GM12878 (cell line): ENCODE results near the gene FOXB1. TPM values are rescaled to one million over a fixed set of nuclear protein-coding genes. Genes with fewer than 3 reads are reported as not detected.

Source experiments
- ATAC-seq: fragments of 200-7000 bp; cut with Tn5 transposase; 3 replicates; pipeline ENCODE4 v1.9.1; 2020; ENCODE audit warnings: mild to moderate bottlenecking, moderate library complexity
- BruUV-seq: library from RNA; stranded (reverse); fragments of 400-500 nt; replicated peaks from 2 replicates; lab custom pipeline; 2021; lab: Mats Ljungman, UMichigan
- CTCF ChIA-PET: fragments of 300-600 bp; sonication (Branson Sonifier 250); formaldehyde crosslinking; extraction: SDS; loops from one replicate; lab custom pipeline; 2021; ENCODE audit warnings: inconsistent platforms; lab: Yijun Ruan, JAX
- POLR2A ChIA-PET: fragments of 350-600 bp; formaldehyde crosslinking; extraction: SDS; loops from one replicate; lab custom pipeline; 2021; ENCODE audit warnings: inconsistent platforms; lab: Charles Lee
- RAD21 ChIA-PET: fragments of 300-600 bp; sonication (Branson Sonifier 250); formaldehyde crosslinking; loops from one replicate; lab custom pipeline; 2023; ENCODE audit warnings: antibody characterized with exemption; ENCODE audit not compliant: unreplicated experiment; lab: Charles Lee
- SMC1A ChIA-PET: fragments of 300-600 bp; sonication (Branson Sonifier 250); formaldehyde crosslinking; loops from one replicate; lab custom pipeline; 2023; ENCODE audit not compliant: unreplicated experiment, uncharacterized antibody; lab: Charles Lee
- DNase-seq: peaks from one replicate; pipeline ENCODE4 v3.0.0-alpha.2; 2011; ENCODE audit warnings: low read depth, low spot score
- FAIRE-seq: peaks from 3 replicates; lab custom pipeline; 2011; peaks lifted over from hg19 to GRCh38; lab: Jason Lieb, UNC
- H2AFZ ChIP-seq: 2 replicates; pipeline ENCODE4 v1.6.0; 2011; ENCODE audit warnings: low read depth, low read length, control low read depth; ENCODE audit not compliant: control insufficient read depth
- H3K27ac ChIP-seq: 2 replicates; pipeline ENCODE4 v1.5.1; 2011; ENCODE audit warnings: control low read depth; ENCODE audit not compliant: control insufficient read depth, insufficient read depth
- H3K27me3 ChIP-seq, 2 experiments: replicated peaks in 1 of 2; 2 replicates each; pipeline versions ENCODE4 v1.6.0 to v1.6.1; 2011; ENCODE audit warnings: low read length in 1 of 2; ENCODE audit not compliant: control insufficient read depth in 2 of 2, insufficient read depth in 2 of 2
- H3K36me3 ChIP-seq, 2 experiments: 2 replicates each; pipeline ENCODE4 v1.5.1; 2011; ENCODE audit warnings: low read length in 1 of 2; ENCODE audit not compliant: control insufficient read depth in 2 of 2, insufficient read depth in 2 of 2
- H3K4me1 ChIP-seq: 2 replicates; pipeline ENCODE4 v1.6.1; 2011; ENCODE audit warnings: mild to moderate bottlenecking, low read length, moderate library complexity, mixed read lengths; ENCODE audit not compliant: control insufficient read depth, insufficient read depth
- H3K4me2 ChIP-seq: 2 replicates; pipeline ENCODE4 v1.6.0; 2011; ENCODE audit warnings: control low read depth; ENCODE audit not compliant: control insufficient read depth, insufficient read depth
- H3K4me3 ChIP-seq: fragments of 200-600 bp; sonication (generic); 2 replicates; pipeline ENCODE4 v1.5.1; 2016
- H3K79me2 ChIP-seq: 2 replicates; pipeline ENCODE4 v1.6.0; 2011; ENCODE audit warnings: low read length; ENCODE audit not compliant: control insufficient read depth, insufficient read depth
- H3K9ac ChIP-seq: 2 replicates; pipeline ENCODE4 v1.8.0; 2011; ENCODE audit warnings: low read length, control low read depth, mixed read lengths; ENCODE audit not compliant: control insufficient read depth, insufficient read depth
- H3K9me3 ChIP-seq: replicated peaks from 3 replicates; pipeline ENCODE4 v1.5.1; 2011; ENCODE audit warnings: mild to moderate bottlenecking, low read length; ENCODE audit not compliant: control insufficient read depth, insufficient read depth
- H4K20me1 ChIP-seq: 2 replicates; pipeline ENCODE4 v1.6.0; 2011; ENCODE audit not compliant: control insufficient read depth, insufficient read depth
- JUNB ChIP-seq: IDR thresholded peaks from 2 replicates; pipeline ENCODE4 v1.6.1; 2016; ENCODE audit warnings: antibody characterized with exemption, mild to moderate bottlenecking
- SMAD1 ChIP-seq: fragments of 450-650 bp; IDR thresholded peaks from 2 replicates; pipeline ENCODE4 v1.6.1; 2018; ENCODE audit warnings: mild to moderate bottlenecking, low read depth; ENCODE audit not compliant: partially characterized antibody
- SREBF2 ChIP-seq: IDR thresholded peaks from 2 replicates; pipeline ENCODE4 v1.6.1; 2012; ENCODE audit warnings: mild to moderate bottlenecking, low read length
- SRF ChIP-seq, 2 experiments: IDR thresholded peaks; 2 replicates each; pipeline ENCODE4 v1.6.1; 2011; ENCODE audit warnings: low read depth in 2 of 2, low read length in 2 of 2, mild to moderate bottlenecking in 1 of 2, moderate library complexity in 1 of 2
- TCF12 ChIP-seq: IDR thresholded peaks from 2 replicates; pipeline ENCODE4 v1.6.1; 2011; ENCODE audit warnings: low read depth, mild to moderate bottlenecking, low read length
- TCF3 ChIP-seq: IDR thresholded peaks from 2 replicates; pipeline ENCODE4 v1.6.1; 2012; ENCODE audit warnings: low read depth, mild to moderate bottlenecking, low read length, borderline replicate concordance; ENCODE audit not compliant: insufficient read depth
- ZNF217 ChIP-seq: fragments of 450-650 bp; IDR thresholded peaks from 2 replicates; pipeline ENCODE4 v1.6.1; 2017; ENCODE audit warnings: antibody characterized with exemption, mild to moderate bottlenecking
- ZSCAN29 ChIP-seq: fragments of 450-650 bp; IDR thresholded peaks from 2 replicates; pipeline ENCODE4 v1.6.1; 2017; ENCODE audit warnings: mild to moderate bottlenecking, moderate library complexity
- WGBS: methylation state at CpG from one replicate; pipeline ENCODE4 v1.1.6; 2016; ENCODE audit warnings: low lambda C conversion rate; ENCODE audit not compliant: insufficient replicate concordance, insufficient coverage; ENCODE audit errors: missing lambda C conversion rate; 5-methylcytosine and 5-hydroxymethylcytosine counted together
- in situ Hi-C: fragments of 300-500 bp; cut with MboI; formaldehyde crosslinking; loops from 9 replicates; pipeline ENCODE4 v1.14.3; 2018; ENCODE audit warnings: mixed read lengths
- intact Hi-C: fragments of 100-400 bp; cut with micrococcal nuclease; formaldehyde crosslinking; loops from one replicate; pipeline ENCODE4 v1.14.2; 2022; ENCODE audit not compliant: unreplicated experiment
- polyA plus RNA-seq, 11 experiments: library from polyadenylated mRNA; depleted of rRNA in 4 of 11; unstranded in 6 of 11; stranded (reverse) in 5 of 11; fragments of >200 nt; fragmentation: Nextera tagmentation in 4 of 11; fragmentation: Illumina TruSeq in 1 of 11; extraction: Ambion mirVana in 4 of 11; extraction: Trizol in 1 of 11; gene quantifications; 1 replicate in 1 of 11; 2 replicates in 10 of 11; pipeline versions ENCODE4 v1.2.1 to v1.2.3, GENCODE V29; 2011 to 2016; ENCODE audit warnings: inconsistent platforms in 2 of 11, missing spikeins in 2 of 11, low read depth in 1 of 11
- total RNA-seq, 4 experiments: library from RNA; depleted of rRNA in 3 of 4; stranded (reverse); fragments of >200 nt in 3 of 4; fragmentation: Illumina TruSeq in 1 of 4; extraction: Trizol in 1 of 4; gene quantifications; 2 replicates each; pipeline versions ENCODE4 v1.2.1 to v1.2.3, GENCODE V29; 2013 to 2021
- TF ChIP-seq, protein P1 (sequence below): fragments of 450-650 bp; IDR thresholded peaks from 2 replicates; pipeline ENCODE4 v1.6.1; 2017; ENCODE audit warnings: mild to moderate bottlenecking, moderate library complexity

The FOXB1 gene
- total and polyA plus RNA-seq, 10 of the 15 experiments (the other 5 are each of a cell fraction or from before 2014, with no cell fraction given), result not detected

DNA sequence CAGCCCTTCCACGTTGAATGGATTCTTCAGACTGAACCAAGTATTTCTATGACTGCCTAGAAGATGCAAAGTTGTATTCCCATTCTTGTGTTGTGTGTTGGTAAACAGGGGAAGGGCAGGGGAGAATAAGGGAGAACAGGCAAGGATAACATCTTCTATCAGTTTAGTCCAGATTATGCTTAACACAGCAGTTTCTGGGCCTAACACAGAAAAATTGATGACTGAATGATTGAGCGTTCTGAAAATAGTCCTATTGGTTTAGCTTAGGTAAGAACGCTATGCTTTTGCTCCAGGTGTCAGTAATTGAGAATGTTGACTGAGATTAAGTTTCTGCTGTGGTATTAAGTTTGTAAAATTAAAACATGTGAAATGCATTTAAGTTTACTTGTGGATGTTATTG lies 8.6 kb downstream of the FOXB1 start:
- RAD21 ChIA-PET, result no interaction called here
- no peaks in the 10 kb centered on the region for H3K79me2 ChIP-seq
- no peaks in the 10 kb centered on the region for H3K4me1 ChIP-seq
- CTCF ChIA-PET, result interaction anchor here (0.6 kb wide), 1 partner anchor 136 kb away, joined by 4 read pairs; no protein-coding TSS in a partner anchor
- H3K36me3 ChIP-seq, result no peaks in the 10 kb centered on the region
- in situ Hi-C loops, result no loop called here
- WGBS, result 18% methylated on average over 3 of the region's 3 CpGs
- SMC1A ChIA-PET, result no interaction called here
- H3K4me2 ChIP-seq, result no peak overlapping the region
- H3K4me3 ChIP-seq, result no peak overlapping the region
- TF ChIP-seq SMAD1 (no peak), TCF12 (no peak), ZSCAN29 (no peak), SRF (IDR thresholded peaks at IDR 0.05; ENCODE audit: low read depth in 2 of 2, low read length in 2 of 2) (no peak), ZNF217 (no peak), JUNB (no peak), SREBF2 (no peak), TCF3 (no peak)
- TF ChIP-seq, protein P1, sequence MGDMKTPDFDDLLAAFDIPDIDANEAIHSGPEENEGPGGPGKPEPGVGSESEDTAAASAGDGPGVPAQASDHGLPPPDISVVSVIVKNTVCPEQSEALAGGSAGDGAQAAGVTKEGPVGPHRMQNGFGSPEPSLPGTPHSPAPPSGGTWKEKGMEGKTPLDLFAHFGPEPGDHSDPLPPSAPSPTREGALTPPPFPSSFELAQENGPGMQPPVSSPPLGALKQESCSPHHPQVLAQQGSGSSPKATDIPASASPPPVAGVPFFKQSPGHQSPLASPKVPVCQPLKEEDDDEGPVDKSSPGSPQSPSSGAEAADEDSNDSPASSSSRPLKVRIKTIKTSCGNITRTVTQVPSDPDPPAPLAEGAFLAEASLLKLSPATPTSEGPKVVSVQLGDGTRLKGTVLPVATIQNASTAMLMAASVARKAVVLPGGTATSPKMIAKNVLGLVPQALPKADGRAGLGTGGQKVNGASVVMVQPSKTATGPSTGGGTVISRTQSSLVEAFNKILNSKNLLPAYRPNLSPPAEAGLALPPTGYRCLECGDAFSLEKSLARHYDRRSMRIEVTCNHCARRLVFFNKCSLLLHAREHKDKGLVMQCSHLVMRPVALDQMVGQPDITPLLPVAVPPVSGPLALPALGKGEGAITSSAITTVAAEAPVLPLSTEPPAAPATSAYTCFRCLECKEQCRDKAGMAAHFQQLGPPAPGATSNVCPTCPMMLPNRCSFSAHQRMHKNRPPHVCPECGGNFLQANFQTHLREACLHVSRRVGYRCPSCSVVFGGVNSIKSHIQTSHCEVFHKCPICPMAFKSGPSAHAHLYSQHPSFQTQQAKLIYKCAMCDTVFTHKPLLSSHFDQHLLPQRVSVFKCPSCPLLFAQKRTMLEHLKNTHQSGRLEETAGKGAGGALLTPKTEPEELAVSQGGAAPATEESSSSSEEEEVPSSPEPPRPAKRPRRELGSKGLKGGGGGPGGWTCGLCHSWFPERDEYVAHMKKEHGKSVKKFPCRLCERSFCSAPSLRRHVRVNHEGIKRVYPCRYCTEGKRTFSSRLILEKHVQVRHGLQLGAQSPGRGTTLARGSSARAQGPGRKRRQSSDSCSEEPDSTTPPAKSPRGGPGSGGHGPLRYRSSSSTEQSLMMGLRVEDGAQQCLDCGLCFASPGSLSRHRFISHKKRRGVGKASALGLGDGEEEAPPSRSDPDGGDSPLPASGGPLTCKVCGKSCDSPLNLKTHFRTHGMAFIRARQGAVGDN, result no peak
- TF ChIP-seq, all 136 proteins: peak for 0
- ATAC-seq (no peak), DNase-seq (no peak), FAIRE-seq (no peak)
- Histone ChIP-seq H2AFZ (no peak overlapping the region), H3K27me3 (peaks cover 0 to 8% of the 10 kb centered on the region in 2 experiments; a peak in 1 of 4 replicates), H3K9me3 (no peaks in the 10 kb centered on the region), H4K20me1 (no peaks in the 10 kb centered on the region), H3K27ac (no peak overlapping the region), H3K9ac (no peak overlapping the region)
- intact Hi-C loops, result no loop called here
- no TSS peak for BruUV-seq
- POLR2A ChIA-PET, result interaction anchor here (0.6 kb wide), 1 partner anchor 34 kb away, joined by 3 read pairs; no protein-coding TSS in a partner anchor
